GM23338 (cell line): ENCODE results near the gene OCA2. TPM values are rescaled to one million over a fixed set of nuclear protein-coding genes. Genes with fewer than 3 reads are reported as not detected.

ENCODE experiments used
- ATAC-seq: fragments of 200-7000 bp; cut with Tn5 transposase; 3 replicates; pipeline ENCODE4 v1.9.1; 2020
- DNase-seq: peaks from one replicate; pipeline ENCODE4 v3.0.0-alpha.2; 2015; ENCODE audit warnings: low spot score
- H2AFZ ChIP-seq: fragments of 200-600 bp; sonication (generic); 2 replicates; pipeline ENCODE4 v1.8.0; 2016; ENCODE audit warnings: antibody characterized with exemption, mild to moderate bottlenecking, moderate library complexity
- H3F3A ChIP-seq: fragments of 200-600 bp; sonication (generic); replicated peaks from 2 replicates; pipeline ENCODE4 v1.8.0; 2017; ENCODE audit warnings: antibody characterized with exemption, mixed run types, low read depth
- H3K27ac ChIP-seq: fragments of 200-600 bp; sonication (generic); 2 replicates; pipeline ENCODE4 v1.6.1; 2016; ENCODE audit warnings: low read depth
- H3K27me3 ChIP-seq: fragments of 200-600 bp; sonication (generic); 2 replicates; pipeline ENCODE4 v1.8.0; 2016; ENCODE audit warnings: mild to moderate bottlenecking, mixed run types, moderate library complexity; ENCODE audit not compliant: insufficient read depth
- H3K36me3 ChIP-seq: fragments of 200-600 bp; sonication (generic); 2 replicates; pipeline ENCODE4 v1.8.0; 2016; ENCODE audit warnings: mild to moderate bottlenecking; ENCODE audit not compliant: insufficient read depth
- H3K4me1 ChIP-seq: fragments of 200-600 bp; sonication (generic); 2 replicates; pipeline ENCODE4 v1.8.0; 2016; ENCODE audit warnings: mild to moderate bottlenecking, moderate library complexity; ENCODE audit not compliant: insufficient read depth
- H3K4me2 ChIP-seq: fragments of 200-600 bp; sonication (generic); 2 replicates; pipeline ENCODE4 v1.7.1; 2017; ENCODE audit warnings: mixed run types
- H3K4me3 ChIP-seq: fragments of 200-600 bp; sonication (generic); 2 replicates; pipeline ENCODE4 v1.6.1; 2016; ENCODE audit warnings: mixed run types
- H3K79me2 ChIP-seq: fragments of 200-600 bp; sonication (generic); replicated peaks from 2 replicates; pipeline ENCODE4 v1.8.0; 2017; ENCODE audit warnings: mild to moderate bottlenecking; ENCODE audit not compliant: insufficient read depth
- H3K9me2 ChIP-seq: fragments of 200-600 bp; sonication (generic); 2 replicates; pipeline ENCODE4 v1.8.0; 2017; ENCODE audit not compliant: insufficient read depth
- H4K20me1 ChIP-seq: fragments of 200-600 bp; sonication (generic); replicated peaks from 2 replicates; pipeline ENCODE4 v1.8.0; 2017; ENCODE audit warnings: mild to moderate bottlenecking; ENCODE audit not compliant: insufficient read depth
- H3K27ac Mint-ChIP-seq: 2 replicates; pipeline ENCODE4 v1.8.0; 2020; ENCODE audit warnings: inconsistent platforms, mild to moderate bottlenecking, moderate library complexity, mixed read lengths
- H3K27me3 Mint-ChIP-seq: 3 replicates; pipeline ENCODE4 v1.8.0; 2022; ENCODE audit warnings: low read depth, mild to moderate bottlenecking, moderate library complexity, mixed read lengths, inconsistent platforms; ENCODE audit not compliant: insufficient read depth, poor library complexity
- H3K36me3 Mint-ChIP-seq: 3 replicates; pipeline ENCODE4 v1.8.0; 2021; ENCODE audit warnings: low read depth, mild to moderate bottlenecking, inconsistent platforms, moderate library complexity, mixed read lengths
- H3K4me1 Mint-ChIP-seq: 3 replicates; pipeline ENCODE4 v1.8.0; 2020; ENCODE audit warnings: mild to moderate bottlenecking, inconsistent platforms, mixed read lengths
- H3K4me3 Mint-ChIP-seq: 3 replicates; pipeline ENCODE4 v1.8.0; 2021; ENCODE audit warnings: moderate library complexity, mild to moderate bottlenecking, inconsistent platforms, mixed read lengths
- H3K9me3 Mint-ChIP-seq: 3 replicates; pipeline ENCODE4 v1.8.0; 2020; ENCODE audit warnings: moderate library complexity, mild to moderate bottlenecking, inconsistent platforms, mixed read lengths
- CREB1 ChIP-seq: fragments of 250-450 bp; sonication (Bioruptor Pico); IDR thresholded peaks from 2 replicates; pipeline ENCODE4 v1.5.0; 2020; ENCODE audit warnings: low read depth, mild to moderate bottlenecking, moderate library complexity
- EZH2phosphoT487 ChIP-seq: fragments of 200-600 bp; sonication (generic); IDR thresholded peaks from one replicate; pipeline ENCODE4 v1.8.1; 2018; ENCODE audit warnings: antibody characterized with exemption; ENCODE audit not compliant: unreplicated experiment
- JUNB ChIP-seq: IDR thresholded peaks from one replicate; pipeline ENCODE4 v1.6.1; 2016; ENCODE audit warnings: antibody characterized with exemption; ENCODE audit not compliant: unreplicated experiment
- POLR2AphosphoS5 ChIP-seq: IDR thresholded peaks from 2 replicates; pipeline ENCODE4 v1.6.1; 2016; ENCODE audit warnings: antibody characterized with exemption, low read depth
- REST ChIP-seq: IDR thresholded peaks from one replicate; pipeline ENCODE4 v1.6.1; 2018; ENCODE audit warnings: antibody characterized with exemption; ENCODE audit not compliant: unreplicated experiment
- STAT1 ChIP-seq: IDR thresholded peaks from one replicate; pipeline ENCODE4 v1.6.1; 2016; ENCODE audit warnings: antibody characterized with exemption; ENCODE audit not compliant: unreplicated experiment
- ZNF331 ChIP-seq: fragments of 250-450 bp; sonication (Bioruptor Pico); IDR thresholded peaks from 2 replicates; pipeline ENCODE4 v1.5.0; 2020; ENCODE audit warnings: low read depth, mild to moderate bottlenecking, moderate library complexity
- polyA plus RNA-seq: library from polyadenylated mRNA; unstranded; fragments of >200 nt; fragmentation: Nextera tagmentation; extraction: Ambion mirVana; gene quantifications from 2 replicates; pipeline ENCODE4 v1.2.1, GENCODE V29; 2016
- total RNA-seq: library from RNA; depleted of rRNA; stranded (reverse); fragments of >200 nt; shearing (Covaris generic); gene quantifications from 2 replicates; pipeline ENCODE4 v1.2.3, GENCODE V29; 2014
- TF ChIP-seq, protein P1 (sequence below): fragments of 250-450 bp; sonication (Bioruptor Pico); IDR thresholded peaks from 2 replicates; pipeline ENCODE4 v1.5.0; 2020; ENCODE audit warnings: mild to moderate bottlenecking, moderate library complexity
- TF ChIP-seq, protein P2 (sequence below): IDR thresholded peaks from 2 replicates; pipeline ENCODE4 v1.6.1; 2016; ENCODE audit warnings: antibody characterized with exemption
- TF ChIP-seq, protein P3 (sequence below), 2 experiments: fragments of 200-600 bp in 1 of 2; sonication (generic) in 1 of 2; conservative IDR thresholded peaks; 2 replicates each; pipeline versions ENCODE4 v1.5.1 to v1.6.1; 2016 to 2017; ENCODE audit warnings: antibody characterized with exemption in 2 of 2, low read depth in 2 of 2, mild to moderate bottlenecking in 2 of 2, moderate library complexity in 1 of 2

Gene OCA2
- total and polyA plus RNA-seq, 2 experiments from 2014 or later: 0.40 to 0.69 TPM

- no peaks in the 10 kb centered on the region for H3K36me3 ChIP-seq
- H3K4me2 ChIP-seq: no peak overlapping the region
- H3K4me1 ChIP-seq: no peaks in the 10 kb centered on the region
- H3K4me1 Mint-ChIP-seq: peaks cover 10% of the 10 kb centered on the region; the same call in 2 of the 3 replicates
- H4K20me1 ChIP-seq: no peaks in the 10 kb centered on the region
- H3K9me2 ChIP-seq: no peaks in the 10 kb centered on the region
- no peak overlapping the region for H3K27ac Mint-ChIP-seq
- no peak overlapping the region for H2AFZ ChIP-seq
- H3K27me3 Mint-ChIP-seq: peaks cover 2% of the 10 kb centered on the region
- no peaks in the 10 kb centered on the region for H3K27me3 ChIP-seq
- ATAC-seq (no peak), DNase-seq (no peak)
- H3K9me3 Mint-ChIP-seq: peaks cover 13% of the 10 kb centered on the region
- no peaks in the 10 kb centered on the region for H3F3A ChIP-seq
- H3K79me2 ChIP-seq: no peaks in the 10 kb centered on the region
- no peak overlapping the region for H3K4me3 ChIP-seq
- H3K36me3 Mint-ChIP-seq: peaks cover 11% of the 10 kb centered on the region
- TF ChIP-seq POLR2AphosphoS5 (no peak), EZH2phosphoT487 (no peak), REST (no peak), ZNF331 (CRISPR knock-in tag) (no peak), STAT1 (no peak), CREB1 (CRISPR knock-in tag) (no peak), JUNB (no peak)
- TF ChIP-seq, protein P1, sequence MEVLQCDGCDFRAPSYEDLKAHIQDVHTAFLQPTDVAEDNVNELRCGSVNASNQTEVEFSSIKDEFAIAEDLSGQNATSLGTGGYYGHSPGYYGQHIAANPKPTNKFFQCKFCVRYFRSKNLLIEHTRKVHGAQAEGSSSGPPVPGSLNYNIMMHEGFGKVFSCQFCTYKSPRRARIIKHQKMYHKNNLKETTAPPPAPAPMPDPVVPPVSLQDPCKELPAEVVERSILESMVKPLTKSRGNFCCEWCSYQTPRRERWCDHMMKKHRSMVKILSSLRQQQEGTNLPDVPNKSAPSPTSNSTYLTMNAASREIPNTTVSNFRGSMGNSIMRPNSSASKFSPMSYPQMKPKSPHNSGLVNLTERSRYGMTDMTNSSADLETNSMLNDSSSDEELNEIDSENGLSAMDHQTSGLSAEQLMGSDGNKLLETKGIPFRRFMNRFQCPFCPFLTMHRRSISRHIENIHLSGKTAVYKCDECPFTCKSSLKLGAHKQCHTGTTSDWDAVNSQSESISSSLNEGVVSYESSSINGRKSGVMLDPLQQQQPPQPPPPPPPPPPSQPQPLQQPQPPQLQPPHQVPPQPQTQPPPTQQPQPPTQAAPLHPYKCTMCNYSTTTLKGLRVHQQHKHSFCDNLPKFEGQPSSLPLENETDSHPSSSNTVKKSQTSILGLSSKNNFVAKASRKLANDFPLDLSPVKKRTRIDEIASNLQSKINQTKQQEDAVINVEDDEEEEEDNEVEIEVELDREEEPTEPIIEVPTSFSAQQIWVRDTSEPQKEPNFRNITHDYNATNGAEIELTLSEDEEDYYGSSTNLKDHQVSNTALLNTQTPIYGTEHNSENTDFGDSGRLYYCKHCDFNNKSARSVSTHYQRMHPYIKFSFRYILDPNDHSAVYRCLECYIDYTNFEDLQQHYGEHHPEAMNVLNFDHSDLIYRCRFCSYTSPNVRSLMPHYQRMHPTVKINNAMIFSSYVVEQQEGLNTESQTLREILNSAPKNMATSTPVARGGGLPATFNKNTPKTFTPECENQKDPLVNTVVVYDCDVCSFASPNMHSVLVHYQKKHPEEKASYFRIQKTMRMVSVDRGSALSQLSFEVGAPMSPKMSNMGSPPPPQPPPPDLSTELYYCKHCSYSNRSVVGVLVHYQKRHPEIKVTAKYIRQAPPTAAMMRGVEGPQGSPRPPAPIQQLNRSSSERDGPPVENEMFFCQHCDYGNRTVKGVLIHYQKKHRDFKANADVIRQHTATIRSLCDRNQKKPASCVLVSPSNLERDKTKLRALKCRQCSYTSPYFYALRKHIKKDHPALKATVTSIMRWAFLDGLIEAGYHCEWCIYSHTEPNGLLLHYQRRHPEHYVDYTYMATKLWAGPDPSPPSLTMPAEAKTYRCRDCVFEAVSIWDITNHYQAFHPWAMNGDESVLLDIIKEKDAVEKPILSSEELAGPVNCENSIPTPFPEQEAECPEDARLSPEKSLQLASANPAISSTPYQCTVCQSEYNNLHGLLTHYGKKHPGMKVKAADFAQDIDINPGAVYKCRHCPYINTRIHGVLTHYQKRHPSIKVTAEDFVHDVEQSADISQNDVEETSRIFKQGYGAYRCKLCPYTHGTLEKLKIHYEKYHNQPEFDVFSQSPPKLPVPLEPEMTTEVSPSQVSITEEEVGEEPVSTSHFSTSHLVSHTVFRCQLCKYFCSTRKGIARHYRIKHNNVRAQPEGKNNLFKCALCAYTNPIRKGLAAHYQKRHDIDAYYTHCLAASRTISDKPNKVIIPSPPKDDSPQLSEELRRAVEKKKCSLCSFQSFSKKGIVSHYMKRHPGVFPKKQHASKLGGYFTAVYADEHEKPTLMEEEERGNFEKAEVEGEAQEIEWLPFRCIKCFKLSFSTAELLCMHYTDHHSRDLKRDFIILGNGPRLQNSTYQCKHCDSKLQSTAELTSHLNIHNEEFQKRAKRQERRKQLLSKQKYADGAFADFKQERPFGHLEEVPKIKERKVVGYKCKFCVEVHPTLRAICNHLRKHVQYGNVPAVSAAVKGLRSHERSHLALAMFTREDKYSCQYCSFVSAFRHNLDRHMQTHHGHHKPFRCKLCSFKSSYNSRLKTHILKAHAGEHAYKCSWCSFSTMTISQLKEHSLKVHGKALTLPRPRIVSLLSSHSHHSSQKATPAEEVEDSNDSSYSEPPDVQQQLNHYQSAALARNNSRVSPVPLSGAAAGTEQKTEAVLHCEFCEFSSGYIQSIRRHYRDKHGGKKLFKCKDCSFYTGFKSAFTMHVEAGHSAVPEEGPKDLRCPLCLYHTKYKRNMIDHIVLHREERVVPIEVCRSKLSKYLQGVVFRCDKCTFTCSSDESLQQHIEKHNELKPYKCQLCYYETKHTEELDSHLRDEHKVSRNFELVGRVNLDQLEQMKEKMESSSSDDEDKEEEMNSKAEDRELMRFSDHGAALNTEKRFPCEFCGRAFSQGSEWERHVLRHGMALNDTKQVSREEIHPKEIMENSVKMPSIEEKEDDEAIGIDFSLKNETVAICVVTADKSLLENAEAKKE (CRISPR knock-in tag): no peak
- TF ChIP-seq, protein P2, sequence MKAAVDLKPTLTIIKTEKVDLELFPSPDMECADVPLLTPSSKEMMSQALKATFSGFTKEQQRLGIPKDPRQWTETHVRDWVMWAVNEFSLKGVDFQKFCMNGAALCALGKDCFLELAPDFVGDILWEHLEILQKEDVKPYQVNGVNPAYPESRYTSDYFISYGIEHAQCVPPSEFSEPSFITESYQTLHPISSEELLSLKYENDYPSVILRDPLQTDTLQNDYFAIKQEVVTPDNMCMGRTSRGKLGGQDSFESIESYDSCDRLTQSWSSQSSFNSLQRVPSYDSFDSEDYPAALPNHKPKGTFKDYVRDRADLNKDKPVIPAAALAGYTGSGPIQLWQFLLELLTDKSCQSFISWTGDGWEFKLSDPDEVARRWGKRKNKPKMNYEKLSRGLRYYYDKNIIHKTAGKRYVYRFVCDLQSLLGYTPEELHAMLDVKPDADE: no peak
- TF ChIP-seq, protein P3, sequence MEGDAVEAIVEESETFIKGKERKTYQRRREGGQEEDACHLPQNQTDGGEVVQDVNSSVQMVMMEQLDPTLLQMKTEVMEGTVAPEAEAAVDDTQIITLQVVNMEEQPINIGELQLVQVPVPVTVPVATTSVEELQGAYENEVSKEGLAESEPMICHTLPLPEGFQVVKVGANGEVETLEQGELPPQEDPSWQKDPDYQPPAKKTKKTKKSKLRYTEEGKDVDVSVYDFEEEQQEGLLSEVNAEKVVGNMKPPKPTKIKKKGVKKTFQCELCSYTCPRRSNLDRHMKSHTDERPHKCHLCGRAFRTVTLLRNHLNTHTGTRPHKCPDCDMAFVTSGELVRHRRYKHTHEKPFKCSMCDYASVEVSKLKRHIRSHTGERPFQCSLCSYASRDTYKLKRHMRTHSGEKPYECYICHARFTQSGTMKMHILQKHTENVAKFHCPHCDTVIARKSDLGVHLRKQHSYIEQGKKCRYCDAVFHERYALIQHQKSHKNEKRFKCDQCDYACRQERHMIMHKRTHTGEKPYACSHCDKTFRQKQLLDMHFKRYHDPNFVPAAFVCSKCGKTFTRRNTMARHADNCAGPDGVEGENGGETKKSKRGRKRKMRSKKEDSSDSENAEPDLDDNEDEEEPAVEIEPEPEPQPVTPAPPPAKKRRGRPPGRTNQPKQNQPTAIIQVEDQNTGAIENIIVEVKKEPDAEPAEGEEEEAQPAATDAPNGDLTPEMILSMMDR (conservative IDR thresholded peaks at IDR 0.05; ENCODE audit: low read depth in 2 of 2): no peak
- H3K4me3 Mint-ChIP-seq: no peak overlapping the region
- no peak overlapping the region for H3K27ac ChIP-seq
These were observed 232.5 kb downstream of the OCA2 start for GRCh38 chr15:27866505-27867165.
